Activated T-cell treated with anti-CD3 and anti-CD28 coated beads, Interleukin-2, amount 50 U/mL, for 4 hours (primary cell): ENCODE results near the gene TMEM131. TPM values are rescaled to one million over a fixed set of nuclear protein-coding genes. Genes with fewer than 3 reads are reported as not detected.
"Not testable (repeated sequence)": the region's sequence is repeated elsewhere in the genome, so short reads cannot be mapped to it uniquely, and the experiment has no call there.

Experiments
- ATAC-seq, 2 donors: fragments of 200-7000 bp; cut with Tn5 transposase; one replicate each; pipeline ENCODE4 v1.10.0; 2021
- DNase-seq: peaks from one replicate; pipeline ENCODE4 v3.0.0-alpha.2; 2020
- H3K27me3 Mint-ChIP-seq: one replicate; pipeline ENCODE4 v1.8.0; 2021; ENCODE audit warnings: low read depth, mixed read lengths
- H3K36me3 Mint-ChIP-seq: one replicate; pipeline ENCODE4 v1.8.0; 2022; ENCODE audit warnings: mixed read lengths; ENCODE audit not compliant: insufficient read depth
- H3K4me1 Mint-ChIP-seq: one replicate; pipeline ENCODE4 v1.8.0; 2021; ENCODE audit warnings: low read depth, mixed read lengths
- H3K4me3 Mint-ChIP-seq: one replicate; pipeline ENCODE4 v1.8.0; 2021; ENCODE audit warnings: mild to moderate bottlenecking, moderate library complexity, mixed read lengths
- H3K9me3 Mint-ChIP-seq: one replicate; pipeline ENCODE4 v1.8.0; 2021; ENCODE audit warnings: mixed read lengths
- total RNA-seq, 3 donors: library from RNA; stranded (reverse); gene quantifications; one replicate each; pipeline ENCODE4 v1.2.1, GENCODE V29; 2021

TMEM131 gene
- total RNA-seq, 3 donors from 2014 or later = 23.9 to 31.6 (median 28.3) TPM

DNA sequence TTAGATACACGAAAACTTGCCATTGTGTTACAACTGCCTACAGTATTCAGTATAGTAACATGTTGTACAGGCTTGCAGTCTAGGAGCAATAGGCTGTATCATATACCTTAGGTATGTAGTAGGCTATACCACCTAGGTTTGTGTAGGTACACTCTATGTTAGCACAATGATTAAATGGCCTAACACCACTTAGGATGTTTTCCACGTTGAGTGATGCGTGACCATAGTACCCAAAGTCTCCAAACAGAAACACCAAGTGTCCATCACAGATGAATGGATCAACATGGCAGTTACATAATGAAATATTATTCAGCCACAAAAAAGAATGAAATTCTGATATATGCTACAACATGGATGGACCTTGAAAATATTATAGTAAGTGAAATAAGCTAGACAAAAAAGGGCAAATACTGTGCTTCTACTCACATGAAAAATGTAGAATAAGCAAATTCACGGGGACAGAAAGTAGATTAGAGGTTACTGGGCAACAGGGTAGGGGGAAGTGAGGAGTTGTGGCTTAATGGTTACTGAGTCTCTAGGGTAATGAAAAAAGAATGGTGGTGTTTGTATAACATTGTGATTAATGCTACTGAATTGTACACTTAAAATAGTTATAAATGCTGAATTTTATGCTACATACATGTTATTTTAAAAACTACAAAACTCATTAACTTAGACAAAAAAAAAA is 62.6 kb downstream of the TMEM131 start:
- Mint-ChIP-seq H3K36me3 (peaks cover 14% of the 10 kb centered on the region), H3K27me3 (no peaks in the 10 kb centered on the region), H3K4me3 (no peak overlapping the region), H3K4me1 (peaks cover 78% of the 10 kb centered on the region), H3K9me3 (peaks cover 4% of the 10 kb centered on the region)
- no peak for DNase-seq
- ATAC-seq = no peak

DNA sequence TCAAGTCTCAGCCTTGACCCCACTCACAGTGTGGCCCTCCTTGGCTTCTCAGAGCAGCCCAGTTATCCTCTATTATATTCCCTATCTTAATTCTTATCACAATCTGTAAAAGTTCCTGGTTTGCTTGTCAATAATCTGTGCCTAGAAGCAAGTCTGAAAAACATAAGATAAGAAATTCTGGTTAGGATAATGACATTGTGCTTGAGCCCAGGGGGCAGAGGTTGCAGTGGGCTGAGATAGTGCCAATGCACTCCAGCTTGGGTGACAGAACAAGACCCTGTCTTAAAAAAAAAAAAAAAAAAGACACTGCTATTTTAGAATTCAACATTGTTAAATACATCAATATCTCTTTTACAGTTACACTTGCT is 63.9 kb downstream of the TMEM131 start:
- Mint-ChIP-seq H3K4me3 (no peak overlapping the region), H3K9me3 (peaks cover 4% of the 10 kb centered on the region), H3K36me3 (peaks cover 19% of the 10 kb centered on the region), H3K4me1 (peaks cover 72% of the 10 kb centered on the region), H3K27me3 (no peaks in the 10 kb centered on the region)
- DNase-seq (no peak), ATAC-seq (no peak)

DNA sequence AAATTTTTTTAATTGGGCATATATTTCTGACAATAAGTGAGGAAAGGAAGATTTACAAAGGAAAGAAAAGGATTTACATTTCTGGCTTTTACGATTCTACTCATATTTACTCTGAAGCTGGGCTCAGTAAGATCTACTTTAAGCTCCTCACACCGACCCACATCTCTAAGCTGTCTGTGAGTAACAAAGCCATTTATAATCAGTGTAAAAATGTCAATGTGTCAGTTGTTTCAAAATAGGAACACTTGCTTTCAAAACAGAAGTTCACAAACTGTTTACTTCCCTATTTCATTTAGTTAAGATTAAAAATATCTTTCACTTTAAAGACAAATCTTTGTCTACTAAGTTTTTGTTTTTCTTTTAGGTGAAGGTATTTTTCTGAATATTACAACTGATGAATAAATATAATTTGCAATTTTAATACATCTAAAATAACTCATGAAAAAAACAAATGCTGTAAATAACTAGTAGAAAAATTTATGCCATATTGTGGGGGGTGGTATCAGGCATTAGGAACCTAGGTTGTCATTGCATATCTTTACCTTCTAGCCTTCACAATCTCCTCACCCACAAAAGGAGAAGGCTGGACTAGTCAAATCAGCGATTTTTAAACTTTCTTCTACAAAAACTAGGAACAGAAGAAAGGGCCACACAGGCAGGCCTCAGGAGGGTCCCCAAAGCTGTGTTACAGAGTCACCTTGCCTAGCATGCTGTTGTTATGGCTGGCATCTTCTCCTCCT is 64.5 kb downstream of the TMEM131 start:
- peaks cover 23% of the 10 kb centered on the region for H3K36me3 Mint-ChIP-seq
- no peak overlapping the region for H3K4me3 Mint-ChIP-seq
- H3K9me3 Mint-ChIP-seq = peaks cover 4% of the 10 kb centered on the region
- H3K4me1 Mint-ChIP-seq = peaks cover 67% of the 10 kb centered on the region
- DNase-seq (no peak), ATAC-seq (no peak)
- no peaks in the 10 kb centered on the region for H3K27me3 Mint-ChIP-seq

DNA sequence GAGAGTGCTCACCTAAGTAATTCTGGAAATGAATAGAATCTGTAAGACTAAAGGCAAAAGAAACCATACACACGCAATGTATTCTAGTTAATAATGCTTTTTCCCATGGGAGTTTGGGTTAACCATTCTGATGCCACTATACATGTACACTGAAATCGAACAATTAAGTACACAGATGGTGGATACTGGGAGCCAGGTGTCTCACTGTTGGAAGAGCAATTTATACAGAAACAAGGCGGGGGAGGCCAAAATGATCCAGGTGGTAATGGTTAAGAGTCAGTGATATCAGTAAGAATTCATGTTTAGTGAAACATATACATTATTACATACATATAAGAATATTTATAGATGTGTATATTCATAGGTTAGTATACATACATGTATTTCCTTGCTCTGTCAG is 67.2 kb downstream of the TMEM131 start:
- Mint-ChIP-seq H3K36me3 (peaks cover 32% of the 10 kb centered on the region), H3K4me1 (peaks cover 44% of the 10 kb centered on the region), H3K9me3 (peaks cover 4% of the 10 kb centered on the region), H3K4me3 (no peak overlapping the region), H3K27me3 (no peaks in the 10 kb centered on the region)
- ATAC-seq = no peak
- DNase-seq = no peak

DNA sequence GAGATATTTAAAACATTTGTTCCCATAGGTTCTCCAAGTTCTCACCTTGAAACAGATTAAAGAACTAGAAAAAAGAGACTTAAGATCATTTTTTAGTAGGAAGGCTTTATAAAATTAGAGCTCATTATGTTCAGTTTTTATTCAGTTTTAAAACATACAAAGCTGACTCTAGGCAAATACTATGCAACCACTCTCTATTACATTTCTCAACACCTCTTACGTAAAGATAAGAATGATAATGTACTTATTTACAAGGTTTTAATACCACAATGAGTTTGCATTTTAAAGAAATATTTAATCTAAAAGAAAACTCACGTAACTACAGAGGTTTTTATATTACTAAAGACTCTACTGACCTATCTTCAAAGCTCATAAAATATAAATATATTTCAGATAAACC is 68.8 kb downstream of the TMEM131 start:
- peaks cover 34% of the 10 kb centered on the region for H3K36me3 Mint-ChIP-seq
- no peak for DNase-seq
- no peak for ATAC-seq
- no peaks in the 10 kb centered on the region for H3K9me3 Mint-ChIP-seq
- peaks cover 32% of the 10 kb centered on the region for H3K4me1 Mint-ChIP-seq
- no peaks in the 10 kb centered on the region for H3K27me3 Mint-ChIP-seq
- no peak overlapping the region for H3K4me3 Mint-ChIP-seq

DNA sequence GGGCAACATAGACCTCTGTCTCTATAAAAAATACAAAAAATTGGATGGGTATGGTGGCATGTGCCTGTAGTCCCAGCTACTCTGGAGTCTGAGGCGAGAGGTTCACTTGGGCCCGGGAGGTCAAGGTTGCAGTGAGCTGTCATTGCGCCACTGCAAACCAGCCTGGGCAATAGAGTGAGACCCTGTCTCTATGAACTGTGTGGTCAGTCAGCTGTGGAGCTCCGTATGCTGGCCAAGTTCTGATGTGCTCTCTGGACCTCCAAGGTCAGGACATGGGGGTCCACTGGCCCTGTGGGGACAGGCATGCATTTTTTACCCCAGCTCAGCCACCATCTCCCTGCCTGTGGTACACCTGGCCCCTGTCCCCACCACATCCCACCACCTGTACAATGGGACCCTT is 71.6 kb downstream of the TMEM131 start:
- Mint-ChIP-seq H3K4me1 (peaks cover 14% of the 10 kb centered on the region), H3K9me3 (no peaks in the 10 kb centered on the region), H3K4me3 (no peak overlapping the region), H3K36me3 (peaks cover 50% of the 10 kb centered on the region), H3K27me3 (no peaks in the 10 kb centered on the region)
- no peak for DNase-seq
- ATAC-seq = no peak

DNA sequence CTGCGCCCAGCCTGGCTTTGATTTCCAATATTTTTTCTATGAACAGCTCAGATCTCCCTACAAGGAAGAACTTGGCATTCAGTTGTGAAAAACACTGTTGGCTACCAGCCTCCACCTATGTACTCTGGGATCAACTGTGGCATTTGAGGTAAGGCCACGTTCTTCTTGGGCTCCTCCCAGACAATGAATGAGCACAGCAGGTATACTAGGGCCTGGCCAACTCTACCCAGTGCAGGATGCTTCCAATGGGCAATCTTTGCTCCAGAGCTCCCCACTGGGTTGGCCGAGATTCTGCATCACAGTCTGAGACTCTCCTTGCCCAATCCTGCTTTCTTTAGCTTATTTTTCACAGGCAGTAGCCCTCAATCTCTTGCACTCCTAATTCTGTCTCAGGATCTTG is 75.9 kb downstream of the TMEM131 start:
- DNase-seq (no peak), ATAC-seq (no peak)
- peaks cover 14% of the 10 kb centered on the region for H3K4me1 Mint-ChIP-seq
- no peak overlapping the region for H3K4me3 Mint-ChIP-seq
- H3K9me3 Mint-ChIP-seq = no peaks in the 10 kb centered on the region
- peaks cover 36% of the 10 kb centered on the region for H3K36me3 Mint-ChIP-seq
- no peaks in the 10 kb centered on the region for H3K27me3 Mint-ChIP-seq

DNA sequence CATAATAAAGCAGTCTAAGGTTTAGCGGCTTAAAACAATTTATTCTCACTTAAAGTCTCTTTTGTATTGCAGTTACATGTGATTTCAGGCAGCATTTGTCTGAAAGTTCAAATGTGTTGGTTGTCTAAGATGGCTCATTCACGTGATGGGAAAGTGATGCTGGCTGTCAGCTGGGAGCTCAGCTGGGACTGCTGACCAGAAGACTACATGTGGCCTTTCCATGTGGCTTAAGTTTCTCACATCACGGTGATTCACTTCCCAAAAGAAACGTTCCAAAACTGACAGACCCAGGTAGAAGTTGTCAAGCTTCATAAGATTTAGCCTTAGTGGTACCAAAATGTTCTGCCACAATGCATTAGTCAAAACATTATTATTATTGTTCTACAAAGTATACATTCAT is 76.9 kb downstream of the TMEM131 start:
- H3K27me3 Mint-ChIP-seq = no peaks in the 10 kb centered on the region
- ATAC-seq (no peak), DNase-seq (no peak)
- H3K4me1 Mint-ChIP-seq = peaks cover 22% of the 10 kb centered on the region
- peaks cover 35% of the 10 kb centered on the region for H3K36me3 Mint-ChIP-seq
- H3K9me3 Mint-ChIP-seq = no peaks in the 10 kb centered on the region
- no peak overlapping the region for H3K4me3 Mint-ChIP-seq

DNA sequence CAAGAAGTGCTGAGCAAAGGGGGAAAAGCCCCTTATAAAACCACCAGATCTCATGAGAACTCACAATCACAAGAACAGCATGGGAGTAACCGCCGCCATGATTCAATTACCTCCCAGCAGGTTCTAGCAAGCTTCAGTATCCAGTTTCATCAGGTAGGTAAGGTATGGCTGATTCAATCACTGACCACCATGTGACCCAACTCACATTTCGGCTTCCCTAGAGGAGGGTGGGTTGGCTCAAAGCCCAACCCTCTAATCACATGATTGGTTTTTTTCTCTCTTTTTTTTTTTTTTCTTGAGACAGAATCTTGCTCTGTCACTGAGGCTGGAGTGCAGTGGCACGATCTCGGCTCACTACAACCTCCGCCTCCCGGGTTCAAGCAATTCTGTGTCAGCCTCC is 78.1 kb downstream of the TMEM131 start:
- Mint-ChIP-seq H3K36me3 (peaks cover 32% of the 10 kb centered on the region), H3K4me1 (peaks cover 29% of the 10 kb centered on the region)
- not testable (repeated sequence) for ATAC-seq, H3K4me3 Mint-ChIP-seq, DNase-seq, H3K9me3 Mint-ChIP-seq, H3K27me3 Mint-ChIP-seq

DNA sequence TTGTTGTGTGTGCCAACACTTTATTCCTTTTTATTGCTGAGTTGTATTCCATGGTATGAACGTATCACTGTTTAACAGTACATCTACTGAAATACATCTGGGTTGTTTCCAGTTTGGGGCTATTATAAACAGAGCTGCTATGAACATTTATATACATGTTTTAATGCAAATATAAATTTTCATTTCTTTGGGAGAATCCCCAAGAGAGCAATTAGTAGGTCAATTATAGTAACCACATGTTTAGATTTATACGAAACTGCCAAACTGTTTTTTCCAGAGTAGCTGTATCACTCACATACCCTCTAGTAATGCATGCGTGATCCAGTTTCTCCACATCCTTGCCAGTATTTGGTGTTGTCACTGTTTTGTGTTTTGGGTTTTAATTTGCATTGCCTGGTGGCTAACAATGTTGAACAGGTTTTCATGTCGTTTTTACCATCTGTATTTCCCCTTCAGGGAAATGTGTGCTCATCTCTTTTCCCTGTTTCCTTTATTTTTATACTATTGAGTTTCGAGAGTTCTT is 81.0 kb downstream of the TMEM131 start:
- peaks cover 18% of the 10 kb centered on the region for H3K36me3 Mint-ChIP-seq
- H3K27me3 Mint-ChIP-seq = no peaks in the 10 kb centered on the region
- H3K4me1 Mint-ChIP-seq = peaks cover 49% of the 10 kb centered on the region

DNA sequence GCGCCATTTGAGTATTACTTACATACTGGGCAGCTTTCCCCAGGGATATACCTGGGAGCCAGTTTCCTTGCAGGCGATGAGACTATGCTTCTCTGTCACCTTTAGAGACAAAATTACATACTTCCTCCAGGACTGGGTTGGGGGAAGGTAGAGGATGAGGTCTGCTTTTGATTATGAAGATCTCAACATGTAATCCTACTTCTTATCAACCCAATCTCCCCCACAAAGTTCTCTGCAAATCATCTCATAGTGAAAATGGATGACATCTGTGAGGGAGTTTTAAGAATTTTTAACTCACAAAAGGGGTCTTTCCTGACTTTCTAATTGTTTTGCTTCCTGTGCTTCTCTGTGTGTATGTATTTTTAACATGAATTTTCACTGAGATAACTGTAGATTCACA is 81.9 kb downstream of the TMEM131 start:
- Mint-ChIP-seq H3K27me3 (no peaks in the 10 kb centered on the region), H3K4me3 (no peak overlapping the region), H3K36me3 (peaks cover 20% of the 10 kb centered on the region), H3K4me1 (peaks cover 52% of the 10 kb centered on the region), H3K9me3 (no peaks in the 10 kb centered on the region)
- DNase-seq (no peak), ATAC-seq (no peak)

More for the DNA sequence above, 81.0 kb downstream of the TMEM131 start:
- Mint-ChIP-seq H3K4me3 (no peak overlapping the region), H3K9me3 (no peaks in the 10 kb centered on the region)
- DNase-seq (no peak), ATAC-seq (no peak)

DNA sequence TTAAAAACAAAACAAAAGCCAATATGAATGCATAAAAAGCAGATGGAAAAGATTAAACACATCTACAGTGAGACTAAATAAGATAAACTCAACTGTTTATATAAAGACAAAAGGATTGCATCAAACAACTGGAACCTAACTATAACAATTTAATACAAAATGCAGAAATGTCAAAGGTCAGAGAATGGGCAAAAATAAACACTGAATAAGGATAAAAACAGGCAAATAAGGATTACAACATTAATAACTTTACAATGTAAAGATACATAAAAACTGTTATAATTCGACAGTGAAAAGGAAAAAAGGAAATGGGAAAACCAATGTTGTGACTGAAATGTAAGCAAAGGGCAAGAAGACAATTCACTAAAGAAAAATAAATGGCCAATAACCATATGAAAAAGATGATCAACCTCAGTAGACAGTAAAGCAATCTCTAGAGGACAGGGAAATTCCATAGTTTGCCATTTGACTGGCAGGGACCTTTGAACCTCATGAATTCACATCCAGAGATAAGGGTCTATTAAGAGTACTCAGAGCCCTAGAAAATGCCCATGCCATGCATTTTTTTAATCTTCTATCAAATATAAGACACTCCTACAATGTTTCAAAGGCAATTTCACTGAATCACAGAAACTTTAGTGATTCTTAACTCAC is 83.7 kb downstream of the TMEM131 start:
- ATAC-seq = no peak
- DNase-seq = no peak
- H3K9me3 Mint-ChIP-seq = no peaks in the 10 kb centered on the region
- H3K4me3 Mint-ChIP-seq = no peak overlapping the region
- H3K27me3 Mint-ChIP-seq = no peaks in the 10 kb centered on the region
- peaks cover 25% of the 10 kb centered on the region for H3K36me3 Mint-ChIP-seq
- H3K4me1 Mint-ChIP-seq = peaks cover 46% of the 10 kb centered on the region

DNA sequence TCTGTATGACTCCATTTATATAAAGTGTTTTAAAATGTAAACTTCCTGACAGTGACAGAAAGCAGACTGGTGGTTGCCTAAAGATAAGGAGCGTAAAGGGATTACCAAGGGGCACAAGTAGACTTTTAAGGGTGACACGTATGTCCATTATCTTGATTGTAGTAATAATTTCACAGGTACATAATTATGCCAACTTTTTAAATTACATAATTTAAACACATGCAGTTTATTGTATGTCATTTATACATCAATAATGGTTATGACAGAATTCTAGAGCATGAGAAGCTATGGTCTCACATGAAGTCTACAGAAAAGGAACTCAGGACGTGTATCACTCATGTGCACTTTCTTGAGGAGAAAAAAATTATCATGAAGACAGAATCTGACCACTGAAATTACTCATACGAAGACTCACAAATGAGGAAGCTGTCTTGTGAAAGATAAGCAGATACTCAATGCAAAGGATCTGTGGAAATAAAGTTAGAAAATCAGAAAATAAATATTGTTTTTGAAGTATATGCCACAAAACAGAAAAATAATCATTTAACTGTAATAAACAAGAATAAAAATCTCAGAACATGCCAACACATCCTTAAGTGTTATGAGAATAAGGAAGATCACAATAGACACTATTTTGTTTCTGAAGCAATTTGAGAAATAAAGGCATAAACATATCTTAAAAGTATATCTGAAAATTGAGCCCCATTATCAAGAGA is 84.4 kb downstream of the TMEM131 start:
- Mint-ChIP-seq H3K9me3 (no peaks in the 10 kb centered on the region), H3K36me3 (peaks cover 31% of the 10 kb centered on the region), H3K4me1 (peaks cover 46% of the 10 kb centered on the region), H3K27me3 (no peaks in the 10 kb centered on the region), H3K4me3 (no peak overlapping the region)
- ATAC-seq (no peak), DNase-seq (no peak)
